ENCODE data around the gene PTEN. TPM values are rescaled to one million over a fixed set of nuclear protein-coding genes. Genes with fewer than 3 reads are reported as not detected.

The PTEN gene
- 21.7 and 35.9 TPM in 2 replicates for total RNA-seq

DNA sequence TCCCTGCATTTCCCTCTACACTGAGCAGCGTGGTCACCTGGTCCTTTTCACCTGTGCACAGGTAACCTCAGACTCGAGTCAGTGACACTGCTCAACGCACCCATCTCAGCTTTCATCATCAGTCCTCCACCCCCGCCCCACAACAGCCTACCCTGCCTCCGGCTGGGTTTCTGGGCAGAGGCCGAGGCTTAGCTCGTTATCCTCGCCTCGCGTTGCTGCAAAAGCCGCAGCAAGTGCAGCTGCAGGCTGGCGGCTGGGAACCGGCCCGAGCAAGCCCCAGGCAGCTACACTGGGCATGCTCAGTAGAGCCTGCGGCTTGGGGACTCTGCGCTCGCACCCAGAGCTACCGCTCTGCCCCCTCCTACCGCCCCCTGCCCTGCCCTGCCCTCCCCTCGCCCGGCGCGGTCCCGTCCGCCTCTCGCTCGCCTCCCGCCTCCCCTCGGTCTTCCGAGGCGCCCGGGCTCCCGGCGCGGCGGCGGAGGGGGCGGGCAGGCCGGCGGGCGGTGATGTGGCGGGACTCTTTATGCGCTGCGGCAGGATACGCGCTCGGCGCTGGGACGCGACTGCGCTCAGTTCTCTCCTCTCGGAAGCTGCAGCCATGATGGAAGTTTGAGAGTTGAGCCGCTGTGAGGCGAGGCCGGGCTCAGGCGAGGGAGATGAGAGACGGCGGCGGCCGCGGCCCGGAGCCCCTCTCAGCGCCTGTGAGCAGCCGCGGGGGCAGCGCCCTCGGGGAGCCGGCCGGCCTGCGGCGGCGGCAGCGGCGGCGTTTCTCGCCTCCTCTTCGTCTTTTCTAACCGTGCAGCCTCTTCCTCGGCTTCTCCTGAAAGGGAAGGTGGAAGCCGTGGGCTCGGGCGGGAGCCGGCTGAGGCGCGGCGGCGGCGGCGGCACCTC is at the start of gene PTEN, which contains the start of gene KLLN:
Gene PTEN (plus strand): TSS at position 573 of the 891 bp plus-strand sequence. CDS start 845 bp downstream, outside the sequence.
Gene KLLN (minus strand): TSS at position 481 of the 891 bp plus-strand sequence. CDS start 1,046 bp downstream, outside the sequence.

GRCh38 chr10:87817609-87818504 is 45.6 kb upstream of the PTEN start, which contains the start of gene ATAD1:
ATAD1 (minus strand) TSS chr10:87818226; CDS start chr10:87814599, 3,627 bp downstream.

Other genes starting within 250 kb of the PTEN start
- 13.7 and 33.9 TPM in 2 replicates for gene PAPSS2, start 203.7 kb upstream of the PTEN start, total RNA-seq
- 16.8 and 22.7 TPM in 2 replicates for gene ATAD1, start 45.4 kb upstream of the PTEN start, total RNA-seq
- gene KLLN, start 92 bp upstream of the PTEN start, total RNA-seq: 0.13 and 0.49 TPM in 2 replicates